HG03196 (cell line): Measurements from ENCODE around the gene ERVW-1.
A peak's percentile ranks its signal among the peaks of the same experiment; 100 is the strongest.
"Not testable (repeated sequence)": the region's sequence is repeated elsewhere in the genome, so short reads cannot be mapped to it uniquely, and the experiment has no call there.

Experiments used
- ATAC-seq: cut with Tn5 transposase; IDR thresholded peaks from one replicate; pipeline ENCODE4 v1.9.1; 2021; ENCODE audit not compliant: unreplicated experiment

The ERVW-1 gene

GRCh38 chr7:92473989-92474388 lies 3.8 kb downstream of the ERVW-1 start:
- ATAC-seq: not testable (repeated sequence)

GRCh38 chr7:92468589-92468988 lies 9.2 kb downstream of the ERVW-1 start:
- ATAC-seq: not testable (repeated sequence)

- no peak for ATAC-seq
These were observed 11.1 kb downstream of the ERVW-1 start for GRCh38 chr7:92466682-92467081.

- ATAC-seq: no peak
These were observed 13.2 kb downstream of the ERVW-1 start for GRCh38 chr7:92464515-92464914.

- no peak for ATAC-seq
These were observed 15.2 kb downstream of the ERVW-1 start for GRCh38 chr7:92462560-92462959.

- no peak for ATAC-seq
These were observed 16.4 kb downstream of the ERVW-1 start for GRCh38 chr7:92461027-92462003.

GRCh38 chr7:92460510-92460909 lies 17.2 kb downstream of the ERVW-1 start:
- ATAC-seq: no peak

- no peak for ATAC-seq
These were observed 17.6 kb downstream of the ERVW-1 start for GRCh38 chr7:92460109-92460508.

GRCh38 chr7:92456236-92456635 lies 21.5 kb downstream of the ERVW-1 start:
- ATAC-seq: no peak

GRCh38 chr7:92451645-92452044 lies 26.1 kb downstream of the ERVW-1 start:
- ATAC-seq: no peak

GRCh38 chr7:92448205-92448747 lies 29.5 kb downstream of the ERVW-1 start:
- ATAC-seq: peak; percentile 39

GRCh38 chr7:92447345-92448204 lies 30.2 kb downstream of the ERVW-1 start, which contains the start of gene GATAD1:
Gene GATAD1, plus strand, starts transcription at chr7:92447482. Its CDS starts 248 bp downstream, at chr7:92447730.
- peak; percentile 88 for ATAC-seq

- no peak for ATAC-seq
These were observed 30.8 kb downstream of the ERVW-1 start for GRCh38 chr7:92446869-92447344.

GRCh38 chr7:92442720-92443119 lies 35.0 kb downstream of the ERVW-1 start:
- ATAC-seq: not testable (repeated sequence)

- ATAC-seq: no peak
These were observed 39.7 kb downstream of the ERVW-1 start for GRCh38 chr7:92437956-92438491.

- ATAC-seq: no peak
These were observed 40.9 kb downstream of the ERVW-1 start for GRCh38 chr7:92436612-92437445.

- no peak for ATAC-seq
These were observed 42.2 kb downstream of the ERVW-1 start for GRCh38 chr7:92435542-92435941.

- no peak for ATAC-seq
These were observed 44.7 kb downstream of the ERVW-1 start for GRCh38 chr7:92433019-92433418.

GRCh38 chr7:92432299-92432946 lies 45.3 kb downstream of the ERVW-1 start:
- ATAC-seq: no peak
